ENCODE data around the gene TSHZ3.

The TSHZ3 gene, protein sequence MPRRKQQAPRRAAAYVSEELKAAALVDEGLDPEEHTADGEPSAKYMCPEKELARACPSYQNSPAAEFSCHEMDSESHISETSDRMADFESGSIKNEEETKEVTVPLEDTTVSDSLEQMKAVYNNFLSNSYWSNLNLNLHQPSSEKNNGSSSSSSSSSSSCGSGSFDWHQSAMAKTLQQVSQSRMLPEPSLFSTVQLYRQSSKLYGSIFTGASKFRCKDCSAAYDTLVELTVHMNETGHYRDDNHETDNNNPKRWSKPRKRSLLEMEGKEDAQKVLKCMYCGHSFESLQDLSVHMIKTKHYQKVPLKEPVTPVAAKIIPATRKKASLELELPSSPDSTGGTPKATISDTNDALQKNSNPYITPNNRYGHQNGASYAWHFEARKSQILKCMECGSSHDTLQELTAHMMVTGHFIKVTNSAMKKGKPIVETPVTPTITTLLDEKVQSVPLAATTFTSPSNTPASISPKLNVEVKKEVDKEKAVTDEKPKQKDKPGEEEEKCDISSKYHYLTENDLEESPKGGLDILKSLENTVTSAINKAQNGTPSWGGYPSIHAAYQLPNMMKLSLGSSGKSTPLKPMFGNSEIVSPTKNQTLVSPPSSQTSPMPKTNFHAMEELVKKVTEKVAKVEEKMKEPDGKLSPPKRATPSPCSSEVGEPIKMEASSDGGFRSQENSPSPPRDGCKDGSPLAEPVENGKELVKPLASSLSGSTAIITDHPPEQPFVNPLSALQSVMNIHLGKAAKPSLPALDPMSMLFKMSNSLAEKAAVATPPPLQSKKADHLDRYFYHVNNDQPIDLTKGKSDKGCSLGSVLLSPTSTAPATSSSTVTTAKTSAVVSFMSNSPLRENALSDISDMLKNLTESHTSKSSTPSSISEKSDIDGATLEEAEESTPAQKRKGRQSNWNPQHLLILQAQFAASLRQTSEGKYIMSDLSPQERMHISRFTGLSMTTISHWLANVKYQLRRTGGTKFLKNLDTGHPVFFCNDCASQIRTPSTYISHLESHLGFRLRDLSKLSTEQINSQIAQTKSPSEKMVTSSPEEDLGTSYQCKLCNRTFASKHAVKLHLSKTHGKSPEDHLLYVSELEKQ

GRCh38 chr19:31349160-31349881 is at the start of gene TSHZ3:
Gene TSHZ3, minus strand, starts transcription at chr19:31349436. Its CDS starts 217 bp downstream, at chr19:31349219.
- peak; percentile 47 for DNase-seq (ENCODE audit: extremely low spot score)
- POLR2A ChIA-PET, result interaction anchor here (0.6 to 2.3 kb wide), 5 partner anchors 10 to 34 kb away, joined by 3 to 7 read pairs (median 3); no protein-coding TSS in a partner anchor
- CTCF ChIA-PET, result no interaction called here
- TF ChIP-seq L3MBTL2 (conservative IDR thresholded peaks at IDR 0.05), result no peak
- TF ChIP-seq TARDBP (IDR thresholded peaks at IDR 0.05), result no peak
- no peak for TF ChIP-seq LEF1 (IDR thresholded peaks at IDR 0.05; ENCODE audit: borderline replicate concordance)
- TF ChIP-seq, protein P1, sequence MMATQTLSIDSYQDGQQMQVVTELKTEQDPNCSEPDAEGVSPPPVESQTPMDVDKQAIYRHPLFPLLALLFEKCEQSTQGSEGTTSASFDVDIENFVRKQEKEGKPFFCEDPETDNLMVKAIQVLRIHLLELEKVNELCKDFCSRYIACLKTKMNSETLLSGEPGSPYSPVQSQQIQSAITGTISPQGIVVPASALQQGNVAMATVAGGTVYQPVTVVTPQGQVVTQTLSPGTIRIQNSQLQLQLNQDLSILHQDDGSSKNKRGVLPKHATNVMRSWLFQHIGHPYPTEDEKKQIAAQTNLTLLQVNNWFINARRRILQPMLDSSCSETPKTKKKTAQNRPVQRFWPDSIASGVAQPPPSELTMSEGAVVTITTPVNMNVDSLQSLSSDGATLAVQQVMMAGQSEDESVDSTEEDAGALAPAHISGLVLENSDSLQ (IDR thresholded peaks at IDR 0.05), result peak; percentile 44; the same call in 1 of the 2 replicates

DNA sequence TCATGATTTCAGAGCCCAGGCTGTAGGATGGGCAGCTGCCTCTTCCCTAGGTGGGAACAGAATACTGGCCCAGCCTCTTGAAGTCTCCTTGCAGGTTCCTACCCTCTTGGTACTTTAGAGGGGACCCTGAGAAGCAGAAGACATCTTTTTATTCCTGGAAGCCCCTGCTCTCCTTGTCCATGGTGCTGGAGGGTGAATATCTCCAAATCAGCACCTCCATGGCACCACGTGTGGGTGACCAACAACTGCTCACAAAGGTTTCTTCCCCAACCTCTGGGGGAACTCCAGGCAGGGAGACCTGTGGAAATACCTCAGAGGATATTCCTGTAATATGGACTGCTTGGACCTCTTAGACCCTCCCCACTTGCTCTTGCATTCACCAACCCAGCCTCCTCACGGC is 48.1 kb upstream of the TSHZ3 start:
- POLR2A ChIA-PET, result no interaction called here
- CTCF ChIA-PET, result no interaction called here

GRCh38 chr19:31392464-31392863 is 43.2 kb upstream of the TSHZ3 start:
- TF ChIP-seq BHLHE40 (IDR thresholded peaks at IDR 0.05; ENCODE audit: borderline replicate concordance), result no peak
- TF ChIP-seq ZNF384 (IDR thresholded peaks at IDR 0.05), result no peak
- no peak for TF ChIP-seq ARNT (IDR thresholded peaks at IDR 0.05)
- no peak for TF ChIP-seq FOXA1 (IDR thresholded peaks at IDR 0.05)
- TF ChIP-seq ELF4 (IDR thresholded peaks at IDR 0.05), result no peak
- TF ChIP-seq SUZ12 (IDR thresholded peaks at IDR 0.05), result no peak
- TF ChIP-seq, protein P1 (IDR thresholded peaks at IDR 0.05), result no peak
- no peak for TF ChIP-seq SP1 (IDR thresholded peaks at IDR 0.05)
- no peak for TF ChIP-seq FOXM1 (IDR thresholded peaks at IDR 0.05; ENCODE audit: borderline replicate concordance)
- no peak for TF ChIP-seq TARDBP (IDR thresholded peaks at IDR 0.05)
- TF ChIP-seq FOXK2 (IDR thresholded peaks at IDR 0.05), result no peak
- TF ChIP-seq HDGF (IDR thresholded peaks at IDR 0.05; ENCODE audit: borderline replicate concordance), result no peak
- no peak for TF ChIP-seq LEF1 (IDR thresholded peaks at IDR 0.05; ENCODE audit: borderline replicate concordance)
- CTCF ChIA-PET, result no interaction called here
- POLR2A ChIA-PET, result no interaction called here
- DNase-seq (ENCODE audit: extremely low spot score), result no peak

More for the DNA sequence above, 48.1 kb upstream of the TSHZ3 start:
- TF ChIP-seq CTBP1 (IDR thresholded peaks at IDR 0.05; ENCODE audit: borderline replicate concordance) (no peak), TARDBP (IDR thresholded peaks at IDR 0.05) (no peak), ARNT (IDR thresholded peaks at IDR 0.05) (no peak), BHLHE40 (IDR thresholded peaks at IDR 0.05; ENCODE audit: borderline replicate concordance) (no peak), NFRKB (IDR thresholded peaks at IDR 0.05) (no peak), FOXM1 (IDR thresholded peaks at IDR 0.05; ENCODE audit: borderline replicate concordance) (no peak), SUZ12 (IDR thresholded peaks at IDR 0.05) (no peak), FOXK2 (IDR thresholded peaks at IDR 0.05) (no peak), SP1 (IDR thresholded peaks at IDR 0.05) (no peak), ZNF384 (IDR thresholded peaks at IDR 0.05) (no peak), HDGF (IDR thresholded peaks at IDR 0.05; ENCODE audit: borderline replicate concordance) (no peak)
- TF ChIP-seq, protein P1 (IDR thresholded peaks at IDR 0.05), result no peak
- no peak for DNase-seq (ENCODE audit: extremely low spot score)

DNA sequence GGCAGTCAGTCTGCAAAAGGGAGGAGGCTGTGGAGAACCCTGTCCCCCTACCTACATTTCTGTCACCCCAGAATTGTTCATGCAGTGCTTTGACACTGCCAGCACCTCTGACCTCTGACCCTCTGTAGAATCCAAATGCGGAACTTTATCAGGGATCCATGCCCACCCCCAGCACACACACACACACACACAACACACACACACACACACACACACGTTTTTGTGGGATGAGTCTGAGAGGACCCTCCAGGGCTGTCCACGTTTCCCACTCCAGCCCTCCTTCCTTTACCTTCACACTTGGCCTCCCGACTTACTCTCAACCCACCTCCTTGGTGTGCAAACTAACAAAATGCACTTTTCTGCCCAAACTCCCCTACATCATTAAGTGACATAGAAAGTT is 42.3 kb upstream of the TSHZ3 start:
- ChIA-PET POLR2A (no interaction called here), CTCF (no interaction called here)
- no peak for DNase-seq (ENCODE audit: extremely low spot score)
- TF ChIP-seq TARDBP (IDR thresholded peaks at IDR 0.05) (no peak), CTBP1 (IDR thresholded peaks at IDR 0.05; ENCODE audit: borderline replicate concordance) (no peak), ELF4 (IDR thresholded peaks at IDR 0.05) (no peak), FOXK2 (IDR thresholded peaks at IDR 0.05) (no peak), FOXA1 (IDR thresholded peaks at IDR 0.05) (no peak), HDGF (IDR thresholded peaks at IDR 0.05; ENCODE audit: borderline replicate concordance) (no peak), SUZ12 (IDR thresholded peaks at IDR 0.05) (no peak), L3MBTL2 (conservative IDR thresholded peaks at IDR 0.05) (no peak)
- TF ChIP-seq, protein P1 (IDR thresholded peaks at IDR 0.05), result no peak

GRCh38 chr19:31390711-31391110 is 41.5 kb upstream of the TSHZ3 start:
- no peak for TF ChIP-seq ZNF384 (IDR thresholded peaks at IDR 0.05)
- TF ChIP-seq BHLHE40 (IDR thresholded peaks at IDR 0.05; ENCODE audit: borderline replicate concordance), result no peak
- ChIA-PET CTCF (no interaction called here), POLR2A (no interaction called here)
- no peak for DNase-seq (ENCODE audit: extremely low spot score)

Data from HEK293T (cell line).